Superior temporal gyrus (tissue), 1 donor: ENCODE results near the gene FYN.
"Not testable (repeated sequence)": the region's sequence is repeated elsewhere in the genome, so short reads cannot be mapped to it uniquely, and the experiment has no call there.

Experiments
- DNase-seq: peaks from one replicate; pipeline ENCODE4 v3.0.0-alpha.2; 2016; ENCODE audit errors: extremely low spot score

Gene FYN

DNA sequence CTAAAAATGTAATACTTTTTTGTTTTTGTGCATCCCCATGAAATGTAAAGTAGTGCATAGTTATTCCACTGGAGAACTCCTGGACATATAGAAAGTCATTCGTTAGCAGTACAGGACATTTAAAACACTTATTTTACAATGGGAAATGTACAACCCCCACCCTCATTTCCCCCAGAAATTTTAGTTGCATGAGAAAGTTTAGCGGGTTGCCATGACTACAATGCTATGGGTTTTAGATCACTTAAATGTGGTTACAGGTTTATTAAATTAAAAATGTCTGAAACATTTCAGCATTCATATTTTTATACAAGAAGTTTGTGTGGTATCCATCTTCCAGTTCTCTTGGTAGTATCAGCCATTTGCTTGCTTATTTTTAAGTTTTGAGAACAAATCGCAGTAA is 212.7 kb downstream of the FYN start:
- DNase-seq = no peak

DNA sequence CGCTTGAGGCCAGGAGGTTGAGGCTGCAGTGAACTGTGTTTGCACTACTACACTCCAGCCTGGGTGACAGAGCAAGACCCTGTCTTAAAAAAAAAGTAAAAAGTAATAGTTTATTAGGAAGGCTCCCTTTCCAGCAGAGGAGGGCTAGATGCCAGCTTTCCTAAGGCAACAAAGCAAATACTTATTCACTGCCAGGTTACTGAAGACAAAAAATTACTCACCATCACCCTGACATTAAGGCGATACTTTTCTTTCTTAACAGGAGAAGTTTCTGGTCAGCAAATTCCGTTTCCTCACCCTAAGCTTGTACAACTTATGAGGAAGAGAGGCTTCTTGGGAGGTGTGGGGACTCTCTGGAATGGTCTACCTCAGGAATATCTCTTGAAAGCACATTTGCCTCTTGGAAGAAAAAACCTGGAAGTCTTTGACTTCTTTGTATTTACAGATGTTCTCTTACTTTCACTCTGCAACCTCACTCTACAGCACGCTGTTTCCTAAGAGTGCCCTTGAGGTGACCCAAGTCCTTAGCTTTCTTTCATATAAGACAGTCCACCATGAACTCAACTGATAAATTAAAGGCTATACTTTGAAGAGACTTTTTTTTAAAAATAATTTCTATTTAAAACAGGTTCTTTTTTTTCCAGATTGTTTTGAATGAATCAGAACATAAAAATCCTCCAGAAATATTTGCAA is 214.6 kb downstream of the FYN start:
- no peak for DNase-seq

DNA sequence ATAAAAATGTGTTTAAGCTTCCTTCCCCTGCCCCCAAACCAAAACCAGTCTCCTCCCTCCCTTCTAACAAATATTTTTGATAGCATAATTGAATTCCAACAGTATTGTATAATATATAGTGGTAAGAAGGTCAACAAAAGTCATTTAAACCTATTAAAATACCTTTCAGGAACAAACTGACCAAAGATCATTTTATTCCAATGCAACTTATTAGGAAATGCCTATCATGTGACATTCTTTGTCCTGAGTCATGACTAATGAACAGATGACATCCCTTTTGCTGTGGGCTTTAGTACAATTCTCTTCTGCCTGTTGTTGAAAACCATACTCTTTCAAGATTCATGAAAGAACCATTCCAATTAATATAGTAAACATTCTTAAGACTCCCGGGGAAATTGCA is 216.1 kb downstream of the FYN start:
- peak; percentile 13 for DNase-seq

DNA sequence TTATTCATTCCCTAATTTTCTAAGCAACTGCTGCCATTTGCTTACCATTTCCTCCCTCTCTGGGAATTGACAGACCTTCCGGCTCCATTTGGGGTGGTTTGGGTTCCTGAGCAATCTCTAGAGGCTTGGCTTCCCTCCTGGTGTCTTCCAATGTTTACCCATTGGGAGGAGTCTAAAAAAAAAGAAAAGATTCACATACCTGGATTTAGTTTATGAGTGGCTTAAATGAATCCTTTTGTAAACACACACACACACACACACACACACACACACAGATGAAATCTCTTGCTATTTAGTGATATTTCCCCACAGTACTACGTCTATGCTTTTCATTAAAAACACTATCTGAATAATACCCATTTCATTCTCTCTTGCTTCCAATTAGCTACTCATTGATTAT is 219.3 kb downstream of the FYN start:
- DNase-seq = no peak

DNA sequence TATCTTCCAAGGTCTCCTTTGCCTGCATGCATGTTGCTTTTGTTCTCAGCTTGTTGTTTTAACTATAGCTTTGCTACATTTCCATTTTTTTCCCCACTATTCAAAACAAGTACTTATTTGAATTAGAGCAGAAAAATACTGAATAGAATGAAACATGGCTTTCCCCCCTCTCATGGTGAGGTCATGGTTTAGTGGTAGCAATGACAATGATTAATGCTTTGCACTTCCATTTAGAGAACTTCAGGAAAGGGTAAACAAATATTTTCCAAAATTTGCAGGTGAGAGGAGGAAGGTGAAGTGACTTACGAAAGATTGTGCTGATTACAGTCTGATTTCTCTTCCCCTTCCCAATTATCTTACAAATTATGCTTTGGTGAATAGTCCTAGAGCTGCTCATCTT is 219.8 kb downstream of the FYN start:
- DNase-seq = no peak

DNA sequence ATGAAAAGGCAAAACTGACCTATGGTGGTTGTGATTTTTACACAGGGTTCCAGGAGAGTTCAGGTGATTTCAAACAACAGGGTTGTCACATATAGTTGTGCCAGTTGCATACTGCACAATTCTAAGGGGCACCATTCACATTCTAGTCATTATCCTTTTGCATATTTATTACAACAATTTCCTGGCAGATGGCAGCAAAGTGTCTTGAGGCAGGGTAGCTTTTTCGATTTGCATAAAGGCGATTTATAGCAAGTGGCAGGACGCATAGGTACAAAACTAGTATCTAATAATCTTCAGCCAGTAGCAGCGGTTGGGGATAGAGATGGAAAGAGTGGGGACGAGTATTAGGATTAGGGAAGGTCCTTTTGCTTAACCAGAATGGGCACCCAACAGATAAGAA is 221.1 kb downstream of the FYN start:
- DNase-seq = no peak

DNA sequence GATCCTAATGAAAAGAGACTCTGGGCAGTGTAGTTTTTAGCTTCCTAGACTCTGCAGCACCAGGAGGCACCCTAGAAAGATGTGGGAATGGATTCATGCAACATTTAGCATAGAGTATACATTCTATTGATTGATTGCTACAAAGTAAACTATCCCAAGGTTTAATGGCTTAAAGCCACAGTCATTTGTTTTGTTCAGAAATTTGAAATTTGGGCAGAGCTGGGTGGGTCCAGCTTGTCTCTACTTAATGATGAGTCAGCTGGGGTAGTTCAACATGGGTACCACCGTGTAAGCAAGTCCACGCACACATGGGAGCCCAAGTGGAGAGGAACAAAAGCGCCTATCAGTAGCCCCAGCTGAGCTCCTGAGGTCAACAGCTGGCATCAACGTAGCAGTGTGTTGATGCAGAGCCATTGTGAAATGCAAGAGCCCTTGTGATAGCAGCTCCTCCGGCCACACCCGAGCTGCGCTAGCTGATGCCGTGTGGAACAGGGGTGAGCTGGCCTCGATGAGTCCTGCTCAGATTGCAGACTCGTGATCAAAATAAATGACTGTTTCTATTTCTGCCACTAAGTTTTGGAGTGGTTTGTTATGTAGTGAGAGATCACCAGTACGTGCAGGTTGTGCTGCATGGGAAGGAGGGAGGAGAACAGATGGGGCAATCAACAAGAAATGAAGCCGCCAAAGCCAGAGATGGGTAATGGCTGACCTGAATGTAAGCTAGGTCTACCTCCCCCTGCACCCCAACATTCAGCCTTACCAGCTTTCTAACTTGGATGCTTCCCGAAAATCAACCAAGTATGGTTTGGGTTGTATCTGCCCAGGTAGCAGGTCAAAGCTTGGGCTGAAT is 221.8 kb downstream of the FYN start:
- no peak for DNase-seq

DNA sequence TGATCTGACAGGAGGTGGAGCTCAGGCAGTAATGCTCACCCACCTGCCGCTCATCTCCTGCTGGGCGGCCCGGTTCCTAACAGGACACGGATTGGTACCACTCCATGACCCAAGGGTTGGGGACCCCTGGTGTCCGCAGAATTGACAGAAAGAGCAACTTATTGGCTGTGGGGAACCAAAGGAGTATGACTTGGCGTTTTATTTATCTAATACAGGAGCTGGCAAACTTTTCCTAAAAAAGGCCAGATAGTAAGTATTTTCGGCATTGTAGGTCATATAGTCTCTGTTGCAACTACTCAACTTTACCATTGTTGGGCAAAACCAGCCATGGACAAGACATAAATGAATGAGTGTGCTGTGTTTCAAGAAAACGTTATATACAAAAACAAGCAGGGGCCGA is 223.2 kb downstream of the FYN start:
- no peak for DNase-seq

DNA sequence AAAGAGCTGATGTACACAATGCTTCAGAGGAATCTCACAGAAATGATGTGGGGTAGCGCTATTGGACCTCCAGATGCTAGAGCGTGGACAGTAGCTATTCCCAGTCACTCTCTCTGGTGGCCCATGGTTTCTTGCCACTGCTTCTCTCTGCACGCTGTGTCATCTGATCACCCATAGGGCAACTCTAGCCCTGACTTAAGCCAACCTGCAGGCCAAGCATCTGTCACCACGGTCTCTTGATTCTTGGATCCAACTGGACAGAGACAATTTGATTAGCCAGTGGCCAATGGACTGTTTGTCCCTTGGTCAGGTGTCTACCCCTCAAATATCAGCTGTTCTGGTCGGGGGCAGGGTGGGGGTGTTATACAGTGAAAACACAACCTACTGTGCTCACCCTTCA is 225.2 kb downstream of the FYN start:
- DNase-seq = no peak

DNA sequence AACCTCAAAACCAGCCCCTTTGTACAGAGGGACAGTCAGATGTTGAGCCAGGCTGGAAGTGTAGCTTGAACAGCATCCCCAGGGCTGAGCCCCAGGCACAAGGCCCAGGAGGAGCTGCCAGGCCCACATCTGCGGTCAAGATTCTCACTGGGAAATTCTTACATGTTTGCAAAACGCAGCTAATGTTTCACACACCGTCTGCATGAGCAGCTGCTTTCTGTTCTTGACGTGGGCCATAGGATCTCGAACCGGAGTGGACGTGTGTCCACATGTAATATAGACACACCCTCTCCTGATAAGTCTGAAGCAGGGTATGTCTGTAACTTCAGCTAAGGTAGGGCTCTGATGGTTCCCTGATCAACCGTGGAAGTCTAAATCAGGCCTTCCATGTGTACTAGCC is 226.3 kb downstream of the FYN start:
- DNase-seq = no peak

DNA sequence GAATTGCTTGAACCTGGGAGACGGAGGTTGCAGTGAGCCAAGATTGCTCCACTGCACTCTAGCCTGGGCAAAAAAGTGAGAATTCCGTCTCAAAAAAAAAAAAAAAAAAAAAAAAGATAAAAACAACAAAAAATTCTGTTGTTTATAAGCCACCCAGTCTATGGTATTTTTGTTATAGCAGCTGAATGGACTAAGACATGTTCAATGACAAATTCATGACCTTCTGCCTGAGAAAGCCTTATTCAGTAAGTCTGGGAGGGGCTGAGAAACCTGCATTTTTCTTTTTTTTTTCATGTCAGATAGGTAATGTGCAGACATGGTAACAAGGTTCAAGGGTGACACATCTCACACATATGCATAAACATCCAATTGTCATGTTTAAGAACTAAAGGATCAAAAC is 227.2 kb downstream of the FYN start:
- no peak for DNase-seq

DNA sequence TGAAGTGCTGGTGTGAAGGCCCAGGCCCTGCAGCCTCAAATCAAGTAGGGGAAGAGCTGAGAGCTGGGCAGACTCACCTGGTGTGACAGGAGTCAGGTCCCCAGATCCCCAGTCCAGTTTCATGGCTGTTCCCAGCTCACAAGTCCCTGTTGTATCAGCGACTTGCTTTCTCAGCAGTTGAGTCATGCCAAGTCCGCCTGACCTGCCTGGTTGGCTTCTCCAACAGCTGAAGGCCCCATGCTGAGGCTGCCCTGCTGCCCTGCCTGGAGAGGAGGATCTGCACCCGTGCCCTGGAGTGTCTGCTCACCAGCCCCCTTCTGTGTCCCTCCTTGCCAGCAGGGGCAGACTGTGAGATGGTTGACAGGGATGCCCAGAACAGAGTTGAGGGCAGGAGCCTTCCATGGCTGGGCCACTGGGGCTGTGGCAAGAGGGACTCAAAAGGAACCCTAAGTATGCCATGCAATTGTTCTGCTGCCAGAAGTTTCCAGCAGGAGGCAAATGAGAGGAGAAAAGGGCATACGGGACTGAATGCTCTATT is 228.3 kb downstream of the FYN start:
- DNase-seq = no peak

DNA sequence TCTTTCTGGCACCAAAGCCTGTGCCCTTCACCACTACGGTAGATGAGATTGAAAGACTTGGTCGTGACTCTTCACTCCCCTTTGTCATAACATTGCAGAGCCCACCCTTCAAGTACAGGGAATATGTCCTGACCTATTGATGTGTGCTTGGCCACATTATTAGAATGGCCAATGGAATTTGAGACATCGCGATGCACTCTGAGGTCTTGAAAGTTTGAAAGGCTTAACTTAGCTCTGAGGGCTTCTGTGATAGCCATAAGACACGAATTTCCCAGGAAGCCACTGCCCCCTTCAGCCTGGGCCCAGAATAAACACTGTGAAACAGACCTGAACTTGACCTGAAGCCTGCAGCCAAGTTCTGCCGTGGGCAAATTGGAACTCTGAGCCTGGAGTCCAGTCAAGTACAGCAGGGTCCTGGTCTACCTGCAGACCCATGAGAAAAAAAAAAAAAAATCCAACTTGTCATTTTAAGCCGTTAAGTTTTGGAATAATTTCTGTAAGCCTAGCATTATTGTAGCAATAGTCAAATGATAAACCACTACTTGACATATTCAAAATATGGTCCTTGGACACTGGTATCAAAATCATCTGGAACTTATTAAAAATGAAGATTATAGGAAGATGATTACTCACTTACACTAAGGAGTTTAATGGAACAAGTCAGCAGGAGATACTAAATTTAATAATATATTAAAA is 230.6 kb downstream of the FYN start:
- DNase-seq = peak; percentile 76

DNA sequence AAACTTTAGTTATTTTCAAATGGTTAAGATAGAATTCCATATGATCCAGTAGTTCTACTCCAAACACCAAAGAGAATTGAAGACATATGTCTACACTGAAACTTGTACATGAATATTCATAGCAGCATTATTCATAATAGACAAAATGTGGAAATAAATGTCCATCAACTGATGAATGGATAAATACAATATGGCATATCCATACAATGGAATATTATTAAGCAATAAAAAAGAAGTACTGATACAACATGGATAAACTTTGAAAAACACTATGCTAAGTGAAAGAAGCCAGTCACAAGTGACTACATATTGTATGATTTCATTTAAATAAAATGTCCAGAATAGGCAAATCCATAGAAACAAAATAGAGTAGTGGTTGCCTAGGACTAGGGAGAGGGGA is 234.0 kb downstream of the FYN start:
- DNase-seq = no peak

DNA sequence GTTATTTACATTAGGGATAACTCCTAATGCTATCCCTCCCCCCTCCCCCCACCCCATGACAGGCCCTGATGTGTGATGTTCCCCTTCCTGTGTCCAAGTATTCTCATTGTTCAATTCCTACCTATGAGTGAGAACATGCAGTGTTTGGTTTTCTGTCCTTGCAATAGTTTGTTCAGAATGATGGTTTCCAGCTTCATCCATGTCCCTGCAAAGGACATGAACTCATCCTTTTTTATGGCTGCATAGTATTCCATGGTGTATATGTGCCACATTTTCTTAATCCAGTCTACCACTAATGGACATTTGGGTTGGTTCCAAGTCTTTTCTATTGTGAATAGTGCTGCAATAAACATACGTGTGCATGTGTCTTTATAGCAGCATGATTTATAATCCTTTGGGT is 238.3 kb downstream of the FYN start:
- not testable (repeated sequence) for DNase-seq

DNA sequence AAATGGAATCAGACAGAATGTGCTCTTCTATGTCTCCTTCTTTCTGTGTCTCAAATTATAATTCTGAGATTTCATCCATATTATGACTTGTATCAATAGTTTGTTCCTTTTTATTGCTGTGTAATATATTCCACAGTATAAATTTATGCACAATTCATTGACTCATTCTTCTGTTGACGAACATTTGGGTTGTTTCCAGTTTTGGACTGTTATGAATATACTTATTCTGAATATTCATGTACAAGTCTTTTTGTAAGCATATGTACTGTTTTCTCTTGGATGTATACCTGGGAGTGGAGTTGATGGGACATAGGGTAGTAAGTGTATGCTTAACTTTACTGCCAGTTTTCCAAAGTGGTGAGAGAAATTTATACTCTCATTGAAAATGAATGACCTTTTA is 239.4 kb downstream of the FYN start:
- no peak for DNase-seq

DNA sequence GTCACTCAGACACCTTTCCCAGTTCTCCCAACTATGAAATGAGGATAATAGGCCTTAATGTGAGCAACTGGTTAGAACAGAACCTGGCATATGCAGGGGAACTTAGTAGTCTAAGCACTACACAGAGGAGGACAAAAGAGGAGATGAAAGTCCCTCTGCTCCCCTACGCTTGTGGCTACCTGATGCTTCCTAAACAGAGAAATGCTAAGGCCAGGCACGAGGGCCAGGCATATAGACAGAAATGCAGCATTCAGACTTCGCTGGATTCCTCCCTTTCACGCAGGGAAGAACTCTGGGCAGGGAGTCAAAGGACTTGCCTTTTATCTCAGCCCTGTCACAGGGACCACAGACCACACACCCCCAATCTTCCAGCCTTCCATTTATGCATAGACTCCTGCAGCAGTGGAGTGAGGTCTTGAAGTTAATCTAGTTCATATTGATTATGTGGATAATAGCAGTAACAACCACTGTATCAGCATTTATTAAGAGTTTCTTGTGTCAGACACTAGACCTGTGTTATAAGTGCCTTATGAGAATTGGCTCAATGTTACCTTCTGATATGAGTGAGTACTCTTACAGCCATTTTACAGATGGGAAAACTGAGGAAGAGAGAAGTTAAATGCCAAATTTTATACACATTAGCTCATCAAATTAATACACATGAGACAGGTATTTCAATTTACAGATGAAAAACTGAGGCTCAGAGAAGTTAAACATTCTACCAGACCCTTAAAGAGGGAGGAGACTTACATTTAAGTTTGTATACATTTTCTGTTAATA is 240.6 kb downstream of the FYN start:
- no peak for DNase-seq

DNA sequence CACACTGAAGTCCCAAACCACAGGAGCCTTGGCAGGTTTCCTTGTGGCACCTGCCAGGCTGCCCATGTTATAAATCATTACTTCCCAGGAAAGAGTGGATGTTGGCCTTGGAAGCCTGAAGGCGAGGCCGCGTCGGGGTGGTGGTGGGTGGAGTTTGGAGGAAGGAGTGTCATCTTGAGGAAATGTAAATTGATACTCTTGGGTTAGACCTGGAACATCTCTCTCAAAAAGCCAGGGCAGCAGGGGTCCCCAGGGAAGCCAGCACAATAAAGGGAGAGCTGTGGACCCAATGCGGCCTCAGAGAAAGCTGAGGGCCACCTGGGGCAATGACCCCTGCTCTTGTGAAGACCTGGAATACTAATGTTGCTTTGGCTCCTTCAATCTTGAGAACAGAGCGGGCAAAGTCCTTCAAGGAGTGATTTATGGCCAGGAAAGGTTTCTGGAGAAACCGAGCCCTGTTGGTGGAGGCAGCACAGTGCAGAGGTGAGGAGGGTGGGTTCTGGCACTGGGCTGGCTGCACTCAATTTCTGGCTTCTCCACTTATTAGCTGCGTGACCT is 241.3 kb downstream of the FYN start:
- no peak for DNase-seq

DNA sequence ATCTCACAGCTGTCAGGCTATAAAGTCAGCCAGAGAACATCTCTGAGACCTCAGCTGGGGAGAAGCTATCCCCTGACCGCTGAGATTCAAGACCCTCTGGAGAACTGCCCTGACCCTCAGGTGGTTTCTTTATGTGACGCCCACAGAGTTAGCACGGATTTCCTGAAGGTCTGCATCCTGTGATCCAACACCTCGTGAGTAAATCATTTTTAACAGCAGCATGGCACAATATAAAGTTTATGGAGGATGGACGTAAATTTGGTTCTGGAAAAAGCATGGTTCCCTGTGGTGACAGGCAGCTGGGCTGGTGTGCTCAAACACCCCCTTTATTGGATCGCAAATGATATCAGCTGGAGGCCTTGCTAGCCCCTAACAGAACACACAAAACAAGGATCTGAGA is 242.2 kb downstream of the FYN start:
- no peak for DNase-seq

DNA sequence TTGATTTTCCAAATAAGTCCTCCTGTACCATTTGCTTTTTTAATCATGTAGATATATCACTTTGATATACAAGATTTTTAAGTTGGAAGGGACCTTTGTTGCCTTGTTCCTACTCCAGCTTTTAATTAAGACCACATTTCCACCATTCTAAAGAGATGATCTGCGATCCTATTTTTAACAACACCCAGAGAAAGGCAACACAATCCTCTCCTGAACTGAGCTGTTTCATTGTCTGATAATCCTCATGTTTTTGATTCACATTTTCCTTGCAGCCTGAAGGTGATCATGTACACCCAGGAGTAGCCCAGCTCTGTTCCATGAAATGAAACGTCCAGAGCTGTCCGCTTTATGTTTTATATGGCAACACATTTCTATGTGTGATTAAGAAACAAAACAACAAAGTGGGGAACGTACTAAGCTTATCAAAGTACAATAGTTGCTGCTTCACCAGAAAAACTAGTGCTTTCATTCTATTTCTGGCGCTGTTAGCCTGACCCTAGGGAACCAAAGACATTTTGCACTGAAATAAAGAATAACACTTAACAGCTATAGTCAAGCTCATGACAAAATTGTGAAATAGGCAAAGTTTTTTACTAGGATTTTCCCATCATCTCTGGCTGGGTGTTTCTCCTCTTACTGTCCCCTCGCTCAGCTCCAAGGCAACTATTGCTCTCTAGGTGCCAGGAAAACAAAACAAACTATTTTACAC is 245.0 kb downstream of the FYN start:
- DNase-seq = no peak

DNA sequence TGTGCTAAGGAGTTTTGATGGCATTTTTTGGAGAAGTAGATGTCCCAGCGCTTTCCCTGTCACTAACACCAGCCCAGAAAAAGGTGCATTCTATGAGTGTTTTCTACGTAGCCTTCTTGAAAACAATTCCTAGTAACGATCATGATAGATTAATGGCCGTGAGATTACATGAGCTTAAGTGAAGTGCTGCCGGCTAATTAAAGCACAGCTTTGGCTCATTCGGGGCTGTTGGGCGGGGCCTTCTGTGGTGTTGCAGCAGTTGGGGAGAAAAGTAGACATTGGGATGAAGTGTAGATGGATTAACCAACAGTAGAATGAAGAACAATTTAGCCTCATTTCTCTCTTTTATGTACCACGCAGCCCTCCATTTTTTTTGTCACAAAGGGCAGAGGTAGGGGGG is 246.8 kb downstream of the FYN start:
- DNase-seq = no peak
